Measurements from ENCODE around the gene THEM4. TPM values are rescaled to one million over a fixed set of nuclear protein-coding genes. Genes with fewer than 3 reads are reported as not detected.

THEM4 gene
- total RNA-seq, 1 donor from 2014 or later = 27.2 TPM

DNA sequence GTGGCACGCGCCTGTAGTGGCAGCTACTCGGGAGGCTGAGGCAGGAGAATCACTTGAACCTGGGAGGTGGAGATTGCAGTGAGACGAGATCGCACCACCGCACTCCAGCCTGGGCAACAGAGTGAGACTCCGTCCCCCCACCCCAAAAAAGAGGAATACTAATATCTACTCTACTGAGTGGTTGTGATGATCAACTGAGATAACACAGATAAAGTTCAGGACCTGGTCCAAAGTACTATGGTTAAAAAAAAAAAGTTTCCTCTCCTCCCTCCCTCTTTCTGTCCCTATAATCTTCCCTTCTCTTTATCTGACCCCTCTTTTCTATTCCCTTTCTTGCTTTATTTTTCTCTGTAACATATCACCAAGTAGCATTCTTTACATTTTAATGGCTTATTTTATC lies 73.7 kb downstream of the THEM4 start:
- H3K4me1 Mint-ChIP-seq (ENCODE audit: low read depth) = peaks cover 51% of the 10 kb centered on the region
- H3K27ac Mint-ChIP-seq = no peak overlapping the region
- H3K27me3 Mint-ChIP-seq (ENCODE audit: low read depth) = no peaks in the 10 kb centered on the region
- no peak for DNase-seq (ENCODE audit: low spot score)
- no peaks in the 10 kb centered on the region for H3K9me3 Mint-ChIP-seq
- intact Hi-C loops (cut with micrococcal nuclease) = loop anchor here (5.0 to 10.0 kb wide), 4 partner anchors 43 to 381 kb away; partner anchors contain the start of genes POGZ, RIIAD1, S100A10 and TDRKH
- H3K36me3 Mint-ChIP-seq (ENCODE audit: low read depth) = no peaks in the 10 kb centered on the region
- H3K4me3 Mint-ChIP-seq (ENCODE audit: low read depth) = no peak overlapping the region

GRCh38 chr1:151834239-151834638 lies 75.1 kb downstream of the THEM4 start:
- intact Hi-C loops (cut with micrococcal nuclease) = loop anchor here (10.0 kb wide), 1 partner anchor 379 kb away; the partner anchor contains the start of gene POGZ
- Mint-ChIP-seq H3K4me3 (ENCODE audit: low read depth) (no peak overlapping the region), H3K9me3 (no peaks in the 10 kb centered on the region), H3K4me1 (ENCODE audit: low read depth) (peaks cover 59% of the 10 kb centered on the region), H3K27ac (no peak overlapping the region), H3K36me3 (ENCODE audit: low read depth) (no peaks in the 10 kb centered on the region), H3K27me3 (ENCODE audit: low read depth) (no peaks in the 10 kb centered on the region)
- no peak for DNase-seq (ENCODE audit: low spot score)

- H3K36me3 Mint-ChIP-seq (ENCODE audit: low read depth) = no peaks in the 10 kb centered on the region
- H3K4me1 Mint-ChIP-seq (ENCODE audit: low read depth) = peaks cover 66% of the 10 kb centered on the region
- H3K9me3 Mint-ChIP-seq = no peaks in the 10 kb centered on the region
- H3K4me3 Mint-ChIP-seq (ENCODE audit: low read depth) = no peak overlapping the region
- no peak for DNase-seq (ENCODE audit: low spot score)
- peak overlapping the region; percentile 13 for H3K27ac Mint-ChIP-seq
- no peaks in the 10 kb centered on the region for H3K27me3 Mint-ChIP-seq (ENCODE audit: low read depth)
- intact Hi-C loops (cut with micrococcal nuclease) = loop anchor here (10.0 kb wide), 1 partner anchor 379 kb away; the partner anchor contains the start of gene POGZ
Observed at GRCh38 chr1:151833172-151833900, 76.0 kb downstream of the THEM4 start.

GRCh38 chr1:151832318-151832980 lies 76.9 kb downstream of the THEM4 start:
- intact Hi-C loops (cut with micrococcal nuclease) = loop anchor here (10.0 kb wide), 1 partner anchor 378 kb away; the partner anchor contains the start of gene POGZ
- Mint-ChIP-seq H3K27ac (no peak overlapping the region), H3K27me3 (ENCODE audit: low read depth) (no peaks in the 10 kb centered on the region), H3K4me1 (ENCODE audit: low read depth) (peaks cover 70% of the 10 kb centered on the region), H3K4me3 (ENCODE audit: low read depth) (no peak overlapping the region), H3K9me3 (no peaks in the 10 kb centered on the region), H3K36me3 (ENCODE audit: low read depth) (no peaks in the 10 kb centered on the region)
- no peak for DNase-seq (ENCODE audit: low spot score)

DNA sequence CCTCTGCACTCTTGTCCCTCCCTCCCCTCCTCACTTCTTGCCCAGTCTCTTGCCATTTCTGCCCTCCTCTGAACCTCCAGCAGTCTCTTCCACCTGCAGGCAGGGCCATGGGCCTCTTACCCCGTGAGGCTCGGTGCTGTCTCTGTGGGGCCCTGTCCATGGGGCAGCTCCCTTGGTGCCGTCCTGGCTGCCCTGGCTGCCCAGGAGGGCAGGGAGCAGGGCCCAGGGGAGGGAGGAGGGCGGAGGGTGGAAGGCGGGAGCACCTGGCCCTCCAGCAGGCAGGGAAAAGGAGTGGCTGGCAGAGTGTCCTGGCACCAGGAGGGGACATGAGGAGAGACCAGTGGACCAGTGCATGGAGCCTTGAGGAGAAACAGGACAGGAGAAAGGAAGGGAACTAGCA lies 77.7 kb downstream of the THEM4 start, which contains the start of gene RORC:
RORC (minus strand) TSS at position 198 of the 400 bp plus-strand sequence; CDS start at position 160, 38 bp downstream.
- intact Hi-C loops (cut with micrococcal nuclease) = loop anchor here (10.0 kb wide), 1 partner anchor 377 kb away; the partner anchor contains the start of gene POGZ
- H3K4me1 Mint-ChIP-seq (ENCODE audit: low read depth) = peaks cover 62% of the 10 kb centered on the region
- no peak within 1 kb of the TSS for H3K4me3 Mint-ChIP-seq (ENCODE audit: low read depth)
- no peak for DNase-seq (ENCODE audit: low spot score)
- H3K27me3 Mint-ChIP-seq (ENCODE audit: low read depth) = no peaks in the 10 kb centered on the region
- H3K9me3 Mint-ChIP-seq = no peaks in the 10 kb centered on the region
- peak within 1 kb of the TSS; percentile 78 for H3K27ac Mint-ChIP-seq
- H3K36me3 Mint-ChIP-seq (ENCODE audit: low read depth) = no peaks in the 10 kb centered on the region

GRCh38 chr1:151831256-151831591 lies 78.1 kb downstream of the THEM4 start:
- peaks cover 61% of the 10 kb centered on the region for H3K4me1 Mint-ChIP-seq (ENCODE audit: low read depth)
- H3K27ac Mint-ChIP-seq = peak overlapping the region; percentile 71
- DNase-seq (ENCODE audit: low spot score) = no peak
- no peaks in the 10 kb centered on the region for H3K36me3 Mint-ChIP-seq (ENCODE audit: low read depth)
- intact Hi-C loops (cut with micrococcal nuclease) = loop anchor here (10.0 kb wide), 1 partner anchor 376 kb away; the partner anchor contains the start of gene POGZ
- H3K27me3 Mint-ChIP-seq (ENCODE audit: low read depth) = no peaks in the 10 kb centered on the region
- H3K4me3 Mint-ChIP-seq (ENCODE audit: low read depth) = no peak overlapping the region
- no peaks in the 10 kb centered on the region for H3K9me3 Mint-ChIP-seq

- H3K4me1 Mint-ChIP-seq (ENCODE audit: low read depth) = peaks cover 59% of the 10 kb centered on the region
- DNase-seq (ENCODE audit: low spot score) = no peak
- H3K4me3 Mint-ChIP-seq (ENCODE audit: low read depth) = no peak overlapping the region
- intact Hi-C loops (cut with micrococcal nuclease) = loop anchor here (10.0 kb wide), 1 partner anchor 375 kb away; the partner anchor contains the start of gene POGZ
- H3K9me3 Mint-ChIP-seq = no peaks in the 10 kb centered on the region
- no peaks in the 10 kb centered on the region for H3K27me3 Mint-ChIP-seq (ENCODE audit: low read depth)
- peak overlapping the region; percentile 78 for H3K27ac Mint-ChIP-seq
- no peaks in the 10 kb centered on the region for H3K36me3 Mint-ChIP-seq (ENCODE audit: low read depth)
Observed at GRCh38 chr1:151830055-151830454, 79.3 kb downstream of the THEM4 start.

DNA sequence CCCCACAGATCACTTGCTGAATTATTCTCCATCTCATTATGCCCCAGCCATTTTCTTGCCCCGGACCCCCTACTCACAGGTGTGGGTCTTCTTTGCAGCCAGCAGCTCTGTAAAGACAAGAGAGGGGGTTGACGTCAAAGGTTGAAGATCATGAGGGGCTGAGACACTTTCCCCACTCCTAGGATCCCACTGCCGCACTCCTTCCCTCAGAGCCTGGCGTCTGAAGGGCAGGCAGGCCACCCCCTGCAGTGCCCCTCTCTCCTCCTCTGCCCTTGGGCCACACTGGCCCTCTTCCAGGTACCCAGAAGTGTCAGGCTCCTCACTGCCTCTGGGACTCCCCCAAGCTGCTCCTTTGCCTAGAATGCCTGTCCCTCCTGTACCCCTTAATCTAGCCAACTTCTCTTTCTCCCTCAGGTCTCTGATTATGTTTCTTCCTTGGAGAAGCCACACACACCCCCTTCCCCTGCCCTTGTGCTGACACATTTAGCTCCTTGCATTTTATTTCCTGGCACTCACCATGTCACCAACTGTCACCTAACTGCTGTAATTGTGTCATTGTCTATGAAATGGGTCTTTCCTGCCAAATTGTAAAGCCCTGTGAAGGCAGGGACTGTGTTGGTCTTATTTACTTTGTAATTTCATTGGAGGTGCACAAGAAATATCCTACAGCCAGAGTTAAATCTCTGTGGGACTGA lies 79.8 kb downstream of the THEM4 start:
- no peaks in the 10 kb centered on the region for H3K27me3 Mint-ChIP-seq (ENCODE audit: low read depth)
- no peaks in the 10 kb centered on the region for H3K36me3 Mint-ChIP-seq (ENCODE audit: low read depth)
- peaks cover 56% of the 10 kb centered on the region for H3K4me1 Mint-ChIP-seq (ENCODE audit: low read depth)
- no peaks in the 10 kb centered on the region for H3K9me3 Mint-ChIP-seq
- H3K27ac Mint-ChIP-seq = peak overlapping the region; percentile 78
- H3K4me3 Mint-ChIP-seq (ENCODE audit: low read depth) = peak overlapping the region; percentile 43
- no peak for DNase-seq (ENCODE audit: low spot score)
- intact Hi-C loops (cut with micrococcal nuclease) = loop anchor here (10.0 kb wide), 1 partner anchor 375 kb away; the partner anchor contains the start of gene POGZ

DNA sequence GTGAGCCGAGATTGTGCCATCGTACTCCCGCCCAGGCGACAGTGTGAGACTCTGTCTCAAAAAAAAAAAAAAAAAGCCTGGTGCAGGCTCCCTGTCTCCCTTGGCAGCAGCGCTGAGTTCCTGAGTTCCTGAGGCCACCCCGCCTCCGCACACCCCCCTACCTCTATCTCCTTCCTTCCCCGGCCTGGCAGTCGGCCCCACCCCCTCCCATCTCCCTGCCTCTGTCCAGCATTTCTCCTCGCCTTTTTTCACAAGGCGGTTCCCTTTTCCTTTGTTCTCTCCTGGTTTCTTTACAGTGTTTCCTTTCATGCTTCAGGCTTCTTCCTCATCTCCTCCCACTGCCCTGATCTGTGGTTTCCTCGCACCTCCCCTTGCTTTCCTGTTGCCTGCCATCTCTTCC lies 80.4 kb downstream of the THEM4 start:
- Mint-ChIP-seq H3K9me3 (no peaks in the 10 kb centered on the region), H3K27ac (peak overlapping the region; percentile 78), H3K4me1 (ENCODE audit: low read depth) (peaks cover 51% of the 10 kb centered on the region), H3K36me3 (ENCODE audit: low read depth) (no peaks in the 10 kb centered on the region), H3K4me3 (ENCODE audit: low read depth) (peak overlapping the region; percentile 23), H3K27me3 (ENCODE audit: low read depth) (no peaks in the 10 kb centered on the region)
- DNase-seq (ENCODE audit: low spot score) = no peak
- intact Hi-C loops (cut with micrococcal nuclease) = no loop called here

- intact Hi-C loops (cut with micrococcal nuclease) = no loop called here
- Mint-ChIP-seq H3K36me3 (ENCODE audit: low read depth) (no peaks in the 10 kb centered on the region), H3K9me3 (no peaks in the 10 kb centered on the region), H3K27ac (peak overlapping the region; percentile 50), H3K27me3 (ENCODE audit: low read depth) (no peaks in the 10 kb centered on the region), H3K4me1 (ENCODE audit: low read depth) (peaks cover 48% of the 10 kb centered on the region), H3K4me3 (ENCODE audit: low read depth) (no peak overlapping the region)
- DNase-seq (ENCODE audit: low spot score) = no peak
Observed at GRCh38 chr1:151827853-151828252, 81.5 kb downstream of the THEM4 start.

DNA sequence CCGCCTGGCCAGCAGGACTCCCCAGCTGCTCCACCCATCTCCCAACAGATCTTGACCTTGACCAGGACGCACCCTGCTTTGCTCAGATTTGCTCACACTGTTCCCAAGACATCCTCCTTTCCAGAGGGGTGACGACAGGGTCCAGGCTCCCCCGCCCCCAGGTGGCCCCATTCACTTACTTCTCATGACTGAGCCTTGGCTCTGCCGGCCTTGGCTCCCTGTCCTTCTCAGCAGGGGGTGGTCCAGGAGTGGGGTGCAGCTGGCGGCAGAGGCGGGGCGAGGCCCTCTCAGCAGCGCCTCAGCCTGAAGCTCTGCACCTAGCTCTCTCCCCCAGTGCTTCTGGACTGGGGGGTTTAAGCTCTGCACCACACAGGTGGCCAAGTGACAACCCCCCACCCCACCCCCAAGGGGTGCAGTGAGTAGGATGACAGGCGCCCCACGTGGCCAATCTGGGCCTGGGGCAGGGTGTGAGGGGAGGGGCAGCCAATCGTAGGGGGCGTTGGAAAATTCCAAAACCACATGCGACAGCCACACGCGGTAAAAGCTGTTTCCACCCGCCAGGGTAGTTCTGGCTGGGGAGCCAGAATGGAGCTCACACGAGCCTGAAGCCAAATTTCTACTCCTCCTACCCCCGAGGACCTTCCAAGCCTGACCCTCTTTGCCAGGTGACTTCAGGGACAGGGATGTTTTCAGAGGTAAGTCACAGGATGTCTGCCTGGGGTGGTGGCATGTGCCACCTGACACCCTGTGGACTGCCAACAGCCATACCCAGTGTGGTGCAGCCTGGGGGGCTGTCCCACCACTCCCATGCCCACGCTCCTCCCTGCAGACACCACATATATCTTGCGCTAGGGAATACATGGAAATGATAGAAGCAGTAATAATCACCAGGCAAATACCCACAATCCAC lies 83.3 kb downstream of the THEM4 start:
- peaks cover 58% of the 10 kb centered on the region for H3K4me1 Mint-ChIP-seq (ENCODE audit: low read depth)
- H3K36me3 Mint-ChIP-seq (ENCODE audit: low read depth) = no peaks in the 10 kb centered on the region
- H3K4me3 Mint-ChIP-seq (ENCODE audit: low read depth) = peak overlapping the region; percentile 31
- H3K27me3 Mint-ChIP-seq (ENCODE audit: low read depth) = no peaks in the 10 kb centered on the region
- H3K9me3 Mint-ChIP-seq = no peaks in the 10 kb centered on the region
- no peak for DNase-seq (ENCODE audit: low spot score)
- H3K27ac Mint-ChIP-seq = peak overlapping the region; percentile 39
- intact Hi-C loops (cut with micrococcal nuclease) = no loop called here

DNA sequence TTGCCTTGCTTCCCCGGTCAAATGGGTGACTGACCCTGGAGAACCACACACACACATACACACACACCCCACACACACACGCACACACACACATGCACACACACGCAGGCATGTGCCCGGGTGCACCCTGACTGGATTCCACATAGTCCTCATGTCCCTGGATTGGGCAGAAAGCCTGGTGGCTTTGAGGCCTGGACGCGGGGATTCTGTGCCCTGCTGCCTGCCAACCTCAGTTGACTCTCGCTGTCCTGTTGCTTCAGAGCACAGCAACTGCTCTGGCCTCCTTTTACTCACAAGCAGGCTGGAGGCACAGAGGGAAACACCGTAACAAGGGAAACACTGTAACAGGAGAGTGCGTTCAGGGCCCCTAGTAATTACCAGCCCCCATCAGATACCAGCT lies 84.1 kb downstream of the THEM4 start:
- peak overlapping the region; percentile 4 for H3K4me3 Mint-ChIP-seq (ENCODE audit: low read depth)

More for the DNA sequence above, 84.1 kb downstream of the THEM4 start:
- intact Hi-C loops (cut with micrococcal nuclease) = no loop called here
- peaks cover 59% of the 10 kb centered on the region for H3K4me1 Mint-ChIP-seq (ENCODE audit: low read depth)
- no peak for DNase-seq (ENCODE audit: low spot score)
- H3K27me3 Mint-ChIP-seq (ENCODE audit: low read depth) = no peaks in the 10 kb centered on the region
- H3K27ac Mint-ChIP-seq = peak overlapping the region; percentile 24
- H3K9me3 Mint-ChIP-seq = no peaks in the 10 kb centered on the region
- H3K36me3 Mint-ChIP-seq (ENCODE audit: low read depth) = no peaks in the 10 kb centered on the region

All from activated T-helper 2 cell treated with anti-CD3 and anti-CD28 coated beads, Interferon-gamma antibody, Interleukin-2, Interleukin-4, amounts not matched to agents 10 μg/mL and 5 μg/mL and 100 μg/mL, durations not matched to agents 14 hours and 24 hours and 36 hours (primary cell).